GM21528 (cell line): ENCODE results near the gene MAP1S.

Experiments
- ATAC-seq: cut with Tn5 transposase; IDR thresholded peaks from one replicate; pipeline ENCODE4 v1.9.1; 2021; ENCODE audit warnings: mild to moderate bottlenecking, moderate library complexity; ENCODE audit not compliant: unreplicated experiment, low FRiP score

Gene MAP1S

GRCh38 chr19:17718947-17719711 is at the start of gene MAP1S:
Gene MAP1S, plus strand, starts transcription at chr19:17719480. Its CDS starts 23 bp downstream, at chr19:17719503.
- ATAC-seq: peak; percentile 80

DNA sequence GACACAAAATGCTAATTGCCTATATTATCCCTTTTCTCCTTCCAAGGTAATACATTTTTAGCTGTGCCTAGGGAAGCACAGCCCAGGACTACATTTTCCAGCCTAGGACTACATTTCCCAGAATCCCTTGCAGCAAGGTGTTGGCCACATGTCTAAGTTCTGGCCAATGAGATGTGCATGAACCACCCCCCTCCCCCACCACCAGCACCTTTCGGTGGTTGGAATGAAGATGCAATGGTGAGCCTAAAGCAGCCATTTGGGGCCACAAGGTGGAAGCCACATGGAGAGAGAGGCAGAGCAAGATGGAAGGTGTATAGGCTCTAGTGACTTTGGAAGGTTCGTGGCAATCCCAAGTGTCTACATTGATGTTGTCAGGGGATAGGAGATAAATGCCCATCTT is 47.4 kb upstream of the MAP1S start:
- no peak for ATAC-seq

GRCh38 chr19:17673937-17674799 is 45.1 kb upstream of the MAP1S start:
- no peak for ATAC-seq

- no peak for ATAC-seq
Measured at GRCh38 chr19:17676295-17676694, 43.0 kb upstream of the MAP1S start.

DNA sequence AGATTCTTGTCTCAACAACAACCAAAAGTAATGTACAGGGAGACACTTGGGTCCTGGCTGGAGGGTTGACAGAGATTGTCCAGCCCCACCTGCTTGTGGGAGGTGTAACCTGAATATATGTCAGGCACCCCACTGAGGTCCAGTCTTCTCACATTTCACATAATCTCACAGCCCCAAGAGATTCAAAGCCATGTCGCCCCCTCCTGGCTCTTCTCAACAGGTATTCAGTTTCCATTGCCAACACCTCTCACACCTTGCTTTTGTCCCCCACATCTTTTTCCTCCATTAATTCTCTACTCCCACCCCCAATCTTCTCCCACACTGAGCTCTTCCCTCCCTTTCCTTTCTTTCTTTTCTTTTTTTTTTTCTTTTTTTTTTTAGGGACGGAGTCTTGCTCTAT is 42.3 kb upstream of the MAP1S start:
- no peak for ATAC-seq

DNA sequence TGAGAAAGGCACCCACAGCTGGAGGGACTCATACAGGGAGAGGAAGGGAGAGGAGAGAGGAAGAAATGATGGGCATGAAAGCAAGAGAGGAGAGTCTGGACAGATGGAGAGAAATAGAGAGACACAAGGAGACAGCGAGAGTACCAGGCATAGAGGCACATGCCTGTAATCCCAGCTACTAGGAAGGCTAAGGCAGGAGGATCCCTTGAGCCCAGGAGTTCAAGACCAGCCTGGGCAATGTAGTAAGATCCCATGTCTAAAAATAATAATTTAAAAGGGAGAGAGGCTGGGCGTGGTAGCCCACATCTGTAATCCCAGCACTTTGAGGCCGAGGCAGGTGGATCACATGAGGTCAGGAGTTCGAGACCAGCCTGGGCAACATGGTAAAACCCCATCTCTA is 40.4 kb upstream of the MAP1S start:
- no peak for ATAC-seq

- ATAC-seq: no peak
Measured at GRCh38 chr19:17679526-17680229, 39.6 kb upstream of the MAP1S start.

DNA sequence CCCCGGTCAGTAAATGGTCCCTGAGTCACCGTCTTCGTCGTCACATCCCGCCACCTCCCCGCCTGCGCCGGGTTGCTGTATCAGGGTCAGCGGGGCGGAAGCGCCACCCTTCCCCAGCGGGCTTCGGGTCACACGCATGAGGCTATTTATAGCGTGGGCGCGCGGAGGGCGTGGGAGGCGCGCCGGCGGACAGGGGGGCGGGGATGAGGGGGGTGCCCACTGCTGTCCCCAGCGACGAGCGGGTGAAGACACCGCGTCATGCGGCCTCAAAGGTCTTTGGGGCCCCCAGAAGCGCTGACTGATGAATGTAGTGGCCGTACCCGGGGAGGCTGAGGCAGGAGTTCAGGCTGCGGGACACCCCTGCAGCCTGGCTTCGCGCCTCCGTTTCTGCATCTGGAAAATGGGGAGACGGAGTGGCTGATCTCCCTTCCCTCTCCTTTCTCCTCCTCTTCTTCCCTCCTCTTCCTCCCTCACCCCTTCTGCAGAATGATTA is 39.0 kb upstream of the MAP1S start:
- no peak for ATAC-seq

DNA sequence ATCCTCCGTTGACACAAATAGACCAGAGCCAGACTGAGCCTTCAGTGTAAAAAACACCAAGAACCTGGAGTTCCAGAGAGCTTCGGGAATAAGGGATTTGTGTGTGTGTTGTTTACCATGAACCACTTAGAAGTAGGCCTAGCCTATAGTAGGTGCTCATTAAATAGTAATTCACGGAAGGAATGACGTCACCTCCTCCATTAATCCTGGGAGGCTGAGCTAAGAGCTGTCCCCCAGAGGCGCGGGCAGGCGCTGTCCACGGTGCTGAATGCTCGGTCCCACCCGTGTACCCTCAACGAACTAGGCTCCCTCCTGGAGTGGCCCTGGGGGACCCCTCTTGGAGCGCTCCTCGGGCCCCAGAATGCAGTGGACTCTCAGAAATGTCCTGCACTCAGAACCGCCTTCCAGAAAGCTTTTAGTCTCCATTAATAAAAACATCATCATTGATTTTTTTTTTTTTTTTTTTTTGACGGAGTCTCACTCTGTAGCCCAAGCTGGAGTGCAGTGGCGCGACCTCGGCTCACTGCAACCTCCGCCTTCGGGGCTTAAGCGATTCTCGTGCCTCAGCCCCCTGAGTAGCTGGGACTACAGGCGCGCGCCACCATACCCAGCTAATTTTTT is 37.7 kb upstream of the MAP1S start:
- ATAC-seq: no peak

GRCh38 chr19:17682273-17682672 is 37.0 kb upstream of the MAP1S start:
- no peak for ATAC-seq

DNA sequence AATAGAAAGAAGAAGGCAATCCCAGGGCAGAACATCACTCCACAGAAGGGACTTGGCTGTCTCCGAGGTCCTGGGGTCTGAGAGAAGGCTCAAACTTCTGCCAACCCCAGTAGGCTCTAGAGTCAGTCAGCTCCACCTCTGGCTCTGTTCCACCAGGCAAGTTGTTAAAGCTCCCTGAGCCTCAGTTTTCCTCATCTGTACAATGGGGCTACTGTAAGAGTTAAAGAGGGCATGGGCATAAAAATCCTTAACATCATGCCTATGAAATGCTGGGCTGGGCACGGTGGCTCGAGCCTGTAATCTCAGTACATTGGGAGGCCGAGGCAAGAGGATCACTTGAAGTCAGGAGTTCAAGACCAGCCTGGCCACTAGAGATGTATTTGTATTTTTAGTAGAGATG is 36.2 kb upstream of the MAP1S start:
- no peak for ATAC-seq

GRCh38 chr19:17684256-17684655 is 35.0 kb upstream of the MAP1S start:
- ATAC-seq: no peak

DNA sequence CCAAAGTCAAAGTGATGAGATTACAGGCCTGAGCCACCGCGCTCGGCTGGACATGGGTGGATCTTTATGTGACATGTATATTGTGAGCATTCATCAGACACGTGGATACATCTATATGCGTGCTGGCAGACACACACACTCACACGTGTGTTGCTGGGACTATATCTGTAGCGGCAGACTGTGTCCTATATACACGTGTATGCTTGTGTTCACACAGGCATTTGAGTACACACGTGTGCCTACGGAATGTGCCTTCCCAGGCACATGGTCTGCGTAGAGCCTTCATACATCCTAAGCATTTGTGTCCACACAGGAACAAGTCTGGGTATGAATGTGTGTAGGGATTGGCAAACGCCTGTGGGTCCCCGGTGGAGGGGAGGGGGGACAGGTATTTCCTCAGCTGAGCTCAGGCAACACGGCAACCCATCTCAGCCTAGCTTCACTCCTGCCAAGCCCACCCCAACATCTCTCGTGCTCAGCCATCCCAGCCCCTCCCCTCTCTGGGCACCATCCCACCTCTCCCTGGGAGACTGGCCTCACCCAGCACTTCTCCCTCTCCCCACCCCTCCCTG is 33.7 kb upstream of the MAP1S start:
- ATAC-seq: no peak

DNA sequence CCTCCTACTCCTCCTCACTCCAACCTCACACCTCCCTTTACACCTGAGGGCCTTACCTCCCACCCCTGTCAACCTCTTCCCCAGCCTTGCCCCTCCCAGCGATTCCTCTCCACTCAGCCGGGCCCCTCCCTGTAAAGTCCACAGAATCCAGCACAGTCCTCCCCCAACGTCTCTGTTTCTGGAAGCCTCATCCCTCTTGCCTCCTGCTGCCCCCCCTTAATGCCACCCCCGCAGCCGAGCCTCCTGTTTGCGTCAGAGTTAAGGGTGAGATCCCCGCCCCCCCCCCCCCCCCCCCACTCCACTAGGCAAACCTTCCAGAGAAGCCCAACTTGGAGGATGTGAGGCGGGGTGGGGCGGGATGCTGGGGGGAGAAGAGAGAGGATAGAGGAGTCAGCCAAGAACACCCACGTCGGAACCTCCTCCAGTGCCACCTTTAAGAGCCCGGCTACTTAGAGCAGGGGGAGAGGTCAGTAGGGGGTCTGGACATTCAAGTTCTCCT is 33.2 kb upstream of the MAP1S start:
- no peak for ATAC-seq

GRCh38 chr19:17686592-17687024 is 32.7 kb upstream of the MAP1S start:
- no peak for ATAC-seq

GRCh38 chr19:17687141-17687856 is 32.0 kb upstream of the MAP1S start:
- no peak for ATAC-seq

DNA sequence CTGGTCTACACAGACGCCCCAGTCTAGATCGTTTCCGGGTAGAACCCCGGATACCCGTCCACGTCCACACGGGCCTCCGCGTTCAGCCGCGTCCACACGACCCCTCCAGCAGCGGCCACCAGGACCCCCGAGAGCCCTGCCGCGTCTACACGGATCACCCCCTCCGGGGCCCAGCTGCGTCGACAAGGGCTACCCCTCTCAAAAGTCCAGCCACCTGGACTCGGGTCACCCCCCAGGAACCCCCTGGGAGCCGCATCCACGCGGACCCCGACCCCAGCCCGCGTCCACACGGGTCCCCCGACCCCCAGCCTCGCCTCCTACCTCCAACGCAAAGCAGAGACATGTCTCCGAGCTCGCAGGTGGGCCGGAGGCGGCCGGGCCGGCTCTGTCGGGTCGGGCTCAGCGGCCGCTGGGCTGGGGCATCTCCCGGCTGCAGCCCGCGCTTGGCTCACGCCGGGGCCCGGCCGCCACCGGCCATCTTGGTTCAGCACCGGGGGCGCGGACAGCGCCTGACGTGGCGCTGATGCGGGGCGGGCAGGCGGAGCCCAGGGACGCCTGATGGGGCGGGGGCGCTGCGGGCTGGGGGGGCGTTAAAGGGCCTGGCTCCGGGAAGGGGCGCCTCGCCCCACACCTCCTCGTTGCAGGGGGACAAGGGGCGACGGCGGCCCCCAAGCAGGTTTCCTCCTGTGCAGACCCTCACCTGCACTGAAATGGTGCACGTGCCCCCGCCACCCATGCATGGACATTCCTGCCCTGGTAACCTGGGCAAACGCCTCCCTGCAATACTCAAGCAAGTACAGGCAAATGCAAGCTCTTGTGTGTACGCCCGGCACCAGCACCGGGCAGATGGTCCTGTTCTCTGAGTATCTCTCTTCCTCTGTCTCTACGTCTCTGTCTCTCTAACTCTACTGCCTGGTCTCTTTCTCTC is 31.2 kb upstream of the MAP1S start, which contains the start of gene UNC13A:
UNC13A (minus strand) TSS at position 498 of the 928 bp plus-strand sequence; CDS start at position 343, 155 bp downstream.
- no peak for ATAC-seq
